ENCODE measurements around the gene TMEM53. TPM values are rescaled to one million over a fixed set of nuclear protein-coding genes. Genes with fewer than 3 reads are reported as not detected.

TMEM53 gene
- total and polyA plus RNA-seq, 2 experiments from 2014 or later: 6.9 to 37.4 TPM

- no peak overlapping the region for H3K27ac ChIP-seq
- 88% methylated on average over 7 of the region's 7 CpGs for WGBS (ENCODE audit: low lambda C conversion rate, missing lambda C conversion rate)
Observed at GRCh38 chr1:44696789-44697345, 22.6 kb upstream of the TMEM53 start.

GRCh38 chr1:44696101-44696500 is 21.8 kb upstream of the TMEM53 start:
- no peak for DNase-seq (ENCODE audit: low spot score)
- H3K9me2 ChIP-seq (replicated peaks; ENCODE audit: insufficient read depth): no peaks in the 10 kb centered on the region
- H3K79me2 ChIP-seq: no peaks in the 10 kb centered on the region
- no peak overlapping the region for H3K4me2 ChIP-seq
- H3K4me3 ChIP-seq: no peak overlapping the region
- H3K9me3 ChIP-seq (ENCODE audit: low read depth): no peaks in the 10 kb centered on the region
- H2AFZ ChIP-seq: no peak overlapping the region
- no peaks in the 10 kb centered on the region for H3K27me3 ChIP-seq
- TF ChIP-seq CTCF (IDR thresholded peaks at IDR 0.05; ENCODE audit: poor library complexity) (no peak), EZH2phosphoT487 (IDR thresholded peaks at IDR 0.05; ENCODE audit: low read depth, severe bottlenecking, unreplicated experiment) (no peak), EZH2 (IDR thresholded peaks at IDR 0.05; ENCODE audit: borderline replicate concordance) (no peak)
- no peak overlapping the region for H3K27ac ChIP-seq
- 83% methylated on average over 3 of the region's 3 CpGs for WGBS (ENCODE audit: low lambda C conversion rate, missing lambda C conversion rate)
- no peaks in the 10 kb centered on the region for H3K36me3 ChIP-seq (replicated peaks; ENCODE audit: insufficient read depth, low read depth)
- H3K4me1 ChIP-seq (ENCODE audit: insufficient read depth): peaks cover 4% of the 10 kb centered on the region
- H4K20me1 ChIP-seq (ENCODE audit: insufficient read depth, poor library complexity, severe bottlenecking): no peaks in the 10 kb centered on the region

More at GRCh38 chr1:44696789-44697345, 22.6 kb upstream of the TMEM53 start:
- H3K4me3 ChIP-seq: no peak overlapping the region
- no peaks in the 10 kb centered on the region for H3K79me2 ChIP-seq
- no peaks in the 10 kb centered on the region for H3K36me3 ChIP-seq (replicated peaks; ENCODE audit: insufficient read depth, low read depth)
- H3K9me2 ChIP-seq (replicated peaks; ENCODE audit: insufficient read depth): no peaks in the 10 kb centered on the region
- no peaks in the 10 kb centered on the region for H3K9me3 ChIP-seq (ENCODE audit: low read depth)
- H4K20me1 ChIP-seq (ENCODE audit: insufficient read depth, poor library complexity, severe bottlenecking): no peaks in the 10 kb centered on the region
- H2AFZ ChIP-seq: no peak overlapping the region
- no peaks in the 10 kb centered on the region for H3K27me3 ChIP-seq
- H3K4me1 ChIP-seq (ENCODE audit: insufficient read depth): peaks cover 4% of the 10 kb centered on the region
- no peak for DNase-seq (ENCODE audit: low spot score)
- no peak overlapping the region for H3K4me2 ChIP-seq
- TF ChIP-seq CTCF (IDR thresholded peaks at IDR 0.05; ENCODE audit: poor library complexity) (no peak), EZH2 (IDR thresholded peaks at IDR 0.05; ENCODE audit: borderline replicate concordance) (no peak), EZH2phosphoT487 (IDR thresholded peaks at IDR 0.05; ENCODE audit: low read depth, severe bottlenecking, unreplicated experiment) (no peak)

GRCh38 chr1:44695671-44696070 is 21.4 kb upstream of the TMEM53 start:
- Histone ChIP-seq H4K20me1 (ENCODE audit: insufficient read depth, poor library complexity, severe bottlenecking) (no peaks in the 10 kb centered on the region), H3K9me3 (ENCODE audit: low read depth) (no peaks in the 10 kb centered on the region), H3K4me1 (ENCODE audit: insufficient read depth) (peaks cover under 1% of the 10 kb centered on the region), H3K27me3 (no peaks in the 10 kb centered on the region), H3K4me3 (no peak overlapping the region), H3K9me2 (replicated peaks; ENCODE audit: insufficient read depth) (no peaks in the 10 kb centered on the region), H3K27ac (no peak overlapping the region), H2AFZ (no peak overlapping the region), H3K4me2 (no peak overlapping the region), H3K79me2 (no peaks in the 10 kb centered on the region), H3K36me3 (replicated peaks; ENCODE audit: insufficient read depth, low read depth) (no peaks in the 10 kb centered on the region)
- 95% methylated on average over 4 of the region's 4 CpGs for WGBS (ENCODE audit: low lambda C conversion rate, missing lambda C conversion rate)
- no peak for TF ChIP-seq EZH2phosphoT487 (IDR thresholded peaks at IDR 0.05; ENCODE audit: low read depth, severe bottlenecking, unreplicated experiment)
- TF ChIP-seq EZH2 (IDR thresholded peaks at IDR 0.05; ENCODE audit: borderline replicate concordance): no peak
- TF ChIP-seq CTCF (IDR thresholded peaks at IDR 0.05; ENCODE audit: poor library complexity): no peak
- no peak for DNase-seq (ENCODE audit: low spot score)

All from hepatocyte (in vitro differentiated cells).